GM18870 (cell line): ENCODE results near the gene RPGRIP1.
"Not testable (repeated sequence)": the region's sequence is repeated elsewhere in the genome, so short reads cannot be mapped to it uniquely, and the experiment has no call there.

Experiments
- ATAC-seq: cut with Tn5 transposase; IDR thresholded peaks from one replicate; pipeline ENCODE4 v1.9.1; 2021; ENCODE audit warnings: moderate library complexity; ENCODE audit not compliant: unreplicated experiment

The RPGRIP1 gene

GRCh38 chr14:21279783-21280182 lies at the start of gene RPGRIP1:
TSS of gene RPGRIP1 (plus strand) at chr14:21280083. CDS start at chr14:21287977, 7,894 bp downstream.
- no peak for ATAC-seq

GRCh38 chr14:21231020-21231652 lies 48.7 kb upstream of the RPGRIP1 start:
- ATAC-seq = no peak

GRCh38 chr14:21233457-21234076 lies 46.3 kb upstream of the RPGRIP1 start:
- no peak for ATAC-seq

GRCh38 chr14:21234112-21234511 lies 45.8 kb upstream of the RPGRIP1 start:
- ATAC-seq = no peak

- no peak for ATAC-seq
Measured at GRCh38 chr14:21236948-21237797, 42.7 kb upstream of the RPGRIP1 start.

- ATAC-seq = no peak
Measured at GRCh38 chr14:21238823-21239518, 40.9 kb upstream of the RPGRIP1 start.

- no peak for ATAC-seq
Measured at GRCh38 chr14:21240417-21240816, 39.5 kb upstream of the RPGRIP1 start.

- no peak for ATAC-seq
Measured at GRCh38 chr14:21241218-21241819, 38.6 kb upstream of the RPGRIP1 start.

- ATAC-seq = no peak
Measured at GRCh38 chr14:21244544-21244943, 35.3 kb upstream of the RPGRIP1 start.

GRCh38 chr14:21245813-21246212 lies 34.1 kb upstream of the RPGRIP1 start:
- ATAC-seq = no peak

- no peak for ATAC-seq
Measured at GRCh38 chr14:21248338-21248737, 31.5 kb upstream of the RPGRIP1 start.

GRCh38 chr14:21248739-21249411 lies 31.0 kb upstream of the RPGRIP1 start:
- no peak for ATAC-seq

- no peak for ATAC-seq
Measured at GRCh38 chr14:21251215-21251614, 28.7 kb upstream of the RPGRIP1 start.

- no peak for ATAC-seq
Measured at GRCh38 chr14:21252149-21252548, 27.7 kb upstream of the RPGRIP1 start.

- no peak for ATAC-seq
Measured at GRCh38 chr14:21255385-21256101, 24.3 kb upstream of the RPGRIP1 start.

- not testable (repeated sequence) for ATAC-seq
Measured at GRCh38 chr14:21256102-21256447, 23.8 kb upstream of the RPGRIP1 start.

GRCh38 chr14:21256539-21257393 lies 23.1 kb upstream of the RPGRIP1 start:
- no peak for ATAC-seq

GRCh38 chr14:21257394-21257909 lies 22.4 kb upstream of the RPGRIP1 start:
- ATAC-seq = no peak
